HPDE6-E6E7 (cell line): Measurements from ENCODE around the gene KCNQ5.
"Not testable (repeated sequence)": the region's sequence is repeated elsewhere in the genome, so short reads cannot be mapped to it uniquely, and the experiment has no call there.

ENCODE experiments used
- DNase-seq: peaks from one replicate; pipeline ENCODE4 v3.0.0; 2011; ENCODE audit warnings: missing footprints; ENCODE audit errors: extremely low spot score

Gene KCNQ5

GRCh38 chr6:73176057-73176456, 554.2 kb downstream of the KCNQ5 start:
- no peak for DNase-seq

GRCh38 chr6:73177221-73177944, 555.5 kb downstream of the KCNQ5 start:
- DNase-seq: no peak

DNA sequence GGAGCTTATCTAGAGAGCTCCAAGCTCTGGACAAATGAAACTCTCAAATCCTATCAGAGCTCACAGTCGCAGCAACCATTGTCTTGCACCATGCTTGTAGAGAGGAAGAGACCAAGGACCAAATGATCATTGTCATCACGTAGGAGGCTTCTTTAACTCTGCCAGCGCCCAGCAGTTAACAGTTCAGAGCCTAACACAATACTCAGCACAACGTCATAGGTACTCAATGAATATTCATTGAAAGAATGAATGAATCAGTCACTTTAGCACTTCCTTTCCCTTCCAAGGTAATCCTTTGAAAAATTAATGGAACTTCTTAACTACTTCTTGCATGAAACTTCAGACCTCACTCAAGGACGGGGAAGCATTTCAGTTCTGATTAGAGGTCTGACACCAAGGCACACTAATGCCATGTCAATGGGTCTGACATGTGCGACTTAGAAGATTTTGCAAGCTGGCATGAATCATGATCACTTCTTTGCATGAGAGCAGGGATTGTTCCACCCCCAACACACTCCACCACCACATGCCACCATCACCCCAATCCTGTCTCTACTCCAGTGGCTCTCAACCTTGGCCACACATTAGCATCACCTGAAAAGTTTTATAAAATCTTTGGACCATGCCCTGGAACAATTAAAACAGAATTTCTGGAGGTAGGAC, 558.3 kb downstream of the KCNQ5 start:
- no peak for DNase-seq

DNA sequence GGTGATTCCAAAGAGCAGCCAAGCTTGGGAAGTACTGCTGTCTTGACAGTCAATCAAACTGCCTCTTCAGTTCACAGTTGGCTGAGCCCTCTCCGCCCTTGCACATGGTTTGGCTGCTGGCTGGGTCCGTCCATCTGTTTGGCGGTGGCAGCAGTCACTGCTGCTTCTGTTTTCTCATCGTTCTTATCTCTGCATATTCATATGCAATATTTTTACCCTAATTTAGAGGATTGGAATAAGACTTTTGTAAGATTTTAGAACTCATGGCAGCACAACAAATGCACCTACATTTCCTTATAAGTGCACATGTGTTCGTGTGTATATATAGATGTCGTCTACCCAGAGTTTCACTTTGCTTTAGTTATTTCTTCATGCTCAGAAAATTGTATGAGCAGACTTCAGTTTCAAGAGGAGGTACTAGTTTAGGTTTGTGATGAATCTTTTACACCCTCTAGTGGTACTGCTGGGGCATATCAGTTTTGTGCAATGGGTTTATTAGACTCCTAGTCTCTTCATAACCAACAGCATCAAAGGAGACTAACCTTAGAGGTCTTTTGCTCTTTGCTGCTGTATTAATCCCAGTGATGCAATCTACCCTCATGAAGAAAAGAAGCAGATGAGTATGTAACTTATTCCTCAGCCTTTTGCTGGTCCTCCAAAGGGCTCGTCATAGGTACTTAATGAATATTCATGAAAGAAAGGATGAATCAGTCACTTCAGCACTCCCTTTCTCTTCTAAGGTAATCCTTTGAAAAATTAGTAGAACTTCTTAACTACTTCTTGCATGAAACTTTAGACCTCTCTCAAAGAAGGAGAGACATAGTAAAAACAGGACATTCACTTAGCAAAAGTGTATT, 559.1 kb downstream of the KCNQ5 start:
- DNase-seq: peak; percentile 49

DNA sequence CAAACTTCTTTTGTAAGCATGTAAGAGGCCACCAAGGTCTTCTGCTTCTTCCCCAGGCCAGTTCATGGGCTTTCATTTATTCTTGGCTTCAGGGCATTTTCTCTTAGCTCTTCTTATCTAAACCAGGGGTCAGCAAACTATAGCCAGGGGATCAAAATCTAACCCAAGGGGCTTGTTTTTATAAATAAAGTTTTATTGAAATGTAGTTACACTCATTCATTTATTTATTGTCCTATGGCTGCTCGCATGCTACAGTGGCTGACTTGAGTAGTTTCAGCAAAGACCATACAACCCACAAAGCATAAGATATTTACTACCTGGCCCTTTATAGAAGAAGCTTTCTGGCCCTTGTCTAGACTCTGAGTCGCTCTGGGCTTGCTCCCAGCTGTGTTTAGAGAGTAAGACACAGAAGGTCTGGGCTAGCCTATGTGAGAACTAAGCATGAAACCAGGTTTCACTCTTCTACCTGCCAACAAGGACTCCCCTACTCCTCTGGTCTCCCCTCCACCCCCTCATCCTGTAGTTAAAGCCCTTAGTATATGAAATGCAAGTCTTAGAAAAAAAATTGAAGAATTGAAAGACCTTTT, 560.2 kb downstream of the KCNQ5 start:
- DNase-seq: no peak

DNA sequence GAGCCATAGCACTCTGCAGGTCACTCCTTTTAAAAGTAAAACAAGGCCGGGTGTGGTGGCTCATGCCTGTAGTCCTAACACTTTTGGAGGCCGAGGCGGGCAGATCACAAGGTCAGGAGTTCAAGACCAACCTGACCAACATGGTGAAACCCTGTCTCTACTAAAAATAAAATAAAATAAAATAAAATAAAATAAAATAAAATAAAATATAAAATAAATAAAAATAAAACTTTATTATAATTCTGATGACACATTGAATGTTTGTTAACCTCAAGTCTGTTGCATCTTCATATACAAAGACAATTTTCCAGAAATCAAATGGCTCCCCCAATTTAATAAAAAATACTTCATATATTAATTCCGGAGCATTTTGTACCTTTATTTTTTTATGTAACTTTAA, 571.4 kb downstream of the KCNQ5 start:
- not testable (repeated sequence) for DNase-seq

GRCh38 chr6:73194744-73195143, 572.9 kb downstream of the KCNQ5 start:
- no peak for DNase-seq

DNA sequence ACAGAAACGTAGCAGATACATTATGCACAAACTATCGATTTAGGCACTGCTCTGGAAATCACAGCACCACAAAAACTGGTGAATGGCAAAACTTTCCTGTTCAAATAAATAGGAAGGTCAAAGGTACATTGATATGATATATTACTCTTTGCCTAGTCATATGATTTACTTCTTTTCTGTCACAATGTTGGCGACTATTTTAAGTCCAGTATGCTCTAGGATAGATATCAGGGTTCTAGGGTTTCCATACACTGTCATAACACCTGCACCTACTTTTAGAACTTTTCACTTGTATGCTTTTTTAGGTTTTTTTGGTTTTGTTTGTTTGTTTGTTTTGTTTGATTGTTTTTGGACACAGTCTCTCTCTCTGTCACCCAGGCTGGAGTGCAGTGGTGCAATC, 578.4 kb downstream of the KCNQ5 start:
- DNase-seq: no peak

DNA sequence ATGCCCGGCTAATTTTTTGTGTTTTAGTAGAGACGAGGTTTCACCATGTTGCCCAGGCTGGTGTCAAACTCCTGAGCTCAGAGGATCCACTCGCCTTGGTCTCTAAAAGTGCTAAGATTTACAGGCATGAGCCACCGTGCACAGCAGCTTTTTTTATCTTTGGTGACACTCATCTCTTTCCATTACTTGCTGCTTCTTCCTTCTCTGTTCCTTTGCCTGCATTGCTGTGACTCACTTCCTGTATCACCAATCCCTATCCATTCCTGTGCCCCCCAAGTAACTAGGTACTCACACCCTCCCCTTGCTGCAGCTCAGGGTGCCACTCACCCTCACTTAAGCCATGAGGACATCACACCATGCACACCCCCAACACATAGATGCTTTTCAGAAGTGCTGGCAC, 578.9 kb downstream of the KCNQ5 start:
- DNase-seq: no peak

- no peak for DNase-seq
Observed at GRCh38 chr6:73203098-73203497, 581.2 kb downstream of the KCNQ5 start.

DNA sequence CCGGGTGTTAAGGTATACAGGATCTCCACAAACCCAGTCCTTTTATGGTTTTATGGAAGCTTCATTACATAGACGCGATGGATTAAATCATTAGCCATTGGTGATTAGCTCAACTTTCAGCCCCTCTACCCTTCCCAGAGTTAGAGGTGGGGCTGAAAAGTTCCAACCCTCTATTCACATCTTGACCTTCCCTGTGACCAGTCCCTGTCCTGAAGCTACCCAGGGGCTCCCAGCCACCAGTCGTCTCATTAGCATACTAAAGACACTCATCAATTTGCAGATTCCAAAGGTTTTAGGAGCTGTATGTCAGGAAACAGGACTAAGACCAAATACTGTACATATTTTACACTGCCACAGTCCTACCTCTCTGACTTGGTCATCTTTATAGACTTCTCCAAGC, 582.4 kb downstream of the KCNQ5 start:
- no peak for DNase-seq

GRCh38 chr6:73207221-73207837, 585.5 kb downstream of the KCNQ5 start:
- no peak for DNase-seq

DNA sequence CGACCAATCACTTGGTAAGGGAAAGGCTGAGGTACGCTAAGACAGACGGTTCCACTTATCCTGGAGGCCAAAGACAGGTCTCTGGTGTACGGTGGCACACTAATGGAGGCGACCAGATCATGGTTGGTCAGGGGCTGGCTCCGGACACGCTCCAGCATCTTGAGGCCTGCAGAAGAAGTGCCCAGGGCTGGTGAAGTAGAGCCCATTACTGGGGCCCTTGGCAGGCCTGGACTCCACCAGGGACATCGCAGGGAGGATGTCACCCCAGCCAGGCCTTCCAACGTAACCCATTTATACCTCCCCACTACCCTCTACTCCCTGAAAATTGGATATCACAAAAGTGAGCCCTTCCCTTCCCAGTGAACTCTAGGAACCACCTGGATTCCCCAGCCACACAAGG, 587.3 kb downstream of the KCNQ5 start:
- no peak for DNase-seq

DNA sequence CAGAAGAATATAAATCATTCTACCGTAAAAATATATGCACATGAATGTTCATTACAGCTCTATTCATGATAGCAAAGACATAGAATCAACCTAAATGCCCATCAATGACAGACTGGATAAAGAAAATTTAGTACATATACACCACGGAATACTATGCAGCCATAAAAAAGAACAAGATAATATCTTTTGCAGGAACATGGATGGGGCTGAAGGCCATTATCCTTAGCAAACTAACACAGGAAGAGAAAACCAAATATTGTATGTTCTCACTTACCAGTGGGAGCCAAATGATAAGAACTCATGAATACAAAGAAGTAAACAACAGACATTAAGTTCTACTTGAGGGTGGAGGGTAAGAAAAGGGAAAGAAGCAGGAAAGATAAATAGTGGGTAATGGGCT, 595.0 kb downstream of the KCNQ5 start:
- DNase-seq: no peak

DNA sequence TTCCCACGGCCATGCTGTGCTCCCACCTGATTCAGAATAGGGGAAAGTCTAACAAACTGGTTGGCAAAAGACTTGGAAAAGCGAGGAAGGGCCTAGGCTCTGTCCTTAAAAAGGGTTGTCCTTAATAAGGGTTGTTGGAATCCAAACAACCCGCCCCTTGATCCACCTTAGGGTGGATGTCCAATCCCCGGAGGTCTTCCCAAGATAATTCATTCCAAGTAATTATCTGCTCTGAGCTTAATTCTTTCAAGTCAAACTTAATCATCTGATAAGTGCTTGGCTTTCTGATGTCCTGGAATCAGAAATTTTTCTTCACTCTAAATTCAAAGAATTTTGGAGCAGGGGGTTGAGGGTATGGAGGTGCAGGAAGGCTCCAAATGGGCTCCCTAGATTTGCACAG, 603.5 kb downstream of the KCNQ5 start, which contains the start of gene KHDC1L:
Gene KHDC1L, minus strand, starts transcription at position 101 of the 400 bp plus-strand sequence. Its CDS starts 88 bp downstream, at position 13.
- no peak for DNase-seq

- DNase-seq: no peak
Observed at GRCh38 chr6:73227606-73228255, 605.9 kb downstream of the KCNQ5 start.

DNA sequence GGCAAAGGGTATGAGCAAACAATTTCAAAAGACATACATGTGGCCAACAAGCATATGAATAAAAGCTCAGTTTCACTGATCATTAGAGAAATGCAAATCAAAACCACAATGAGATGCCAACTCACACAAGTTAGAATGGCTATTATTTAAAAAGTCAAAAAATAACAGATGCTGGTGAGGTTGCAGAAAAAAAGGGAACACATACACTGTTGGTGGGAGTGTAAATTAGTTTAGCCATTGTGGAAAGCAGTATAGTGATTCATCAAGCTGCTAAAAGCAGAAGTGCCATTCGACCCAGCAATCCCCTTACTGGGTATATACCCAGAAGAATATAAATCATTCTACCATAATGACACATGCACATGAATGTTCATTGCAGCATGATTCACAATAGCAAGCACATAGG, 610.1 kb downstream of the KCNQ5 start:
- no peak for DNase-seq

DNA sequence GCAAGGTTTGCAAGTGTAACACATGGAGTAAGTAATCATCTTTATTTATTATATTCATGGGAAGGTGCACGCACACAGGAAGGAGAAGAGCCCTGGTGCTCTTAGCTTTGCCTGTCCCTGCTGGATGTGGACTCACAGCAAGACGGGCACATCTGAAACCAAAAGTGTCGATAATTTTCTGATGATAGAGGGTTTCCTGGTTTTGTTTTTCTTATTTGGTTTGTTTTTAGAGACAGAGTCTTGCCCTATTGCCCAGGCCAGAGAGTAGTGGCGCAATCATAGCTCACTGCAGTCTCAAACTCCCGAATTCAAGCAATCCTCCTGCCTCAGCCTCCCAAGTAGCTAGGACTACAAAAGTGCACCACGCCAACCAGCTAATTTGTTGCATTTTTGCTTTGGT, 611.2 kb downstream of the KCNQ5 start:
- no peak for DNase-seq

- not testable (repeated sequence) for DNase-seq
Observed at GRCh38 chr6:73233971-73234370, 612.1 kb downstream of the KCNQ5 start.

DNA sequence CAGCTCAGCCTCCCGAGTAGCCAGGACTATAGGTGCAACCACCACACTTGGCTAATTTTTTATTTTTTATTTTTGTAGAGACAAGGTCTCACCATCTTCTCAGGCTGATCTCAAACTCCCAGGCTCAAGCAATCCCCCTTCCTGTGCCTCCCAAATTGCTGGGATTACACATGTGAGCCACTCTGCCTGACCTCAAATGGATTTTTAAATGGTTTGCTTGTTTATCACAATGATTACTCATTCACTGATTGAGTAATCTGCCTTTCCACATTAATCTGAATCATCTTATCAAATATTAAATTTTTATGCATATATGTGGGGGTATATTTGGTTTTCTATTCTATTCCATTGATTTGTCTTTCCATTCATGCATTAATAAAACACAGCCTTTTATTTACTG, 612.9 kb downstream of the KCNQ5 start:
- DNase-seq: peak; percentile 14

DNA sequence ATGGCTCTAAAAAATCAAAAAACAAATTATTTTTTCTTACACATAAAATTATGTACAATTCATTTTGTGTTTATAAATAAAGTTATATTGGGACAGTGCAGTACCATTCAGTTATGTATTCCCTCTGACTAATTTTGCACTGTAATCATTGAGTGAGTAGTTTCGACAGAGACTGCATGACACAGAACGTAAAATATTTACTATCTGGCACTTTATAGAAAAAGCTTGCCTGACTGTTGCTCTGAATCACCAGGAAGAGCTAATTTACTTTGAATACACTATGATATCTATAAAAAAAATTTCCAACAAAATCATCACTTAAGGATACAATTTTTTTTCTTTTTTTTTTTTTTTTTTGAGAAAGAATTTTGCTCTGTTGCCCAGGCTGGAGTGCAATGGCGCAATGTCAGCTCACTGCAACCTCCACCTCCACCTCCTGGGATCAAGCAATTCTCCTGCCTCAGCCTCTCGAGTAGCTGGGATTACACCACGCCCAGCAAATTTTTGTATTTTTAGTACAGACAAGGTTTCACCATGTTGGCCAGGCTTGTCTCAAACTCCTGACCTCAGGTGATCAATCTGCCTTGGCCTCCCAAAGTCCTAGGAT, 614.4 kb downstream of the KCNQ5 start:
- DNase-seq: peak; percentile 50
